ENCODE measurements around the gene AGAP1. TPM values are rescaled to one million over a fixed set of nuclear protein-coding genes. Genes with fewer than 3 reads are reported as not detected.

AGAP1 gene
- polyA plus RNA-seq, 1 experiment, result 12.4 TPM

GRCh38 chr2:235811446-235812184 lies 317.8 kb downstream of the AGAP1 start:
- Histone ChIP-seq H3K9me3 (ENCODE audit: control insufficient read depth, insufficient read depth, low read length) (no peaks in the 10 kb centered on the region; the same call in 1 of the 2 replicates), H3K27me3 (ENCODE audit: control insufficient read depth, insufficient read depth, low read length) (no peaks in the 10 kb centered on the region), H3K27ac (ENCODE audit: low read depth, low read length) (no peak overlapping the region), H3K4me3 (ENCODE audit: low read depth, low read length) (no peak overlapping the region)
- ChIA-PET POLR2A (no interaction called here), CTCF (interaction anchor here (0.7 to 1.4 kb wide), 2 partner anchors 140 to 367 kb away, joined by 3 read pairs; no protein-coding TSS in a partner anchor)
- TF ChIP-seq, protein P1, sequence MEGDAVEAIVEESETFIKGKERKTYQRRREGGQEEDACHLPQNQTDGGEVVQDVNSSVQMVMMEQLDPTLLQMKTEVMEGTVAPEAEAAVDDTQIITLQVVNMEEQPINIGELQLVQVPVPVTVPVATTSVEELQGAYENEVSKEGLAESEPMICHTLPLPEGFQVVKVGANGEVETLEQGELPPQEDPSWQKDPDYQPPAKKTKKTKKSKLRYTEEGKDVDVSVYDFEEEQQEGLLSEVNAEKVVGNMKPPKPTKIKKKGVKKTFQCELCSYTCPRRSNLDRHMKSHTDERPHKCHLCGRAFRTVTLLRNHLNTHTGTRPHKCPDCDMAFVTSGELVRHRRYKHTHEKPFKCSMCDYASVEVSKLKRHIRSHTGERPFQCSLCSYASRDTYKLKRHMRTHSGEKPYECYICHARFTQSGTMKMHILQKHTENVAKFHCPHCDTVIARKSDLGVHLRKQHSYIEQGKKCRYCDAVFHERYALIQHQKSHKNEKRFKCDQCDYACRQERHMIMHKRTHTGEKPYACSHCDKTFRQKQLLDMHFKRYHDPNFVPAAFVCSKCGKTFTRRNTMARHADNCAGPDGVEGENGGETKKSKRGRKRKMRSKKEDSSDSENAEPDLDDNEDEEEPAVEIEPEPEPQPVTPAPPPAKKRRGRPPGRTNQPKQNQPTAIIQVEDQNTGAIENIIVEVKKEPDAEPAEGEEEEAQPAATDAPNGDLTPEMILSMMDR (IDR thresholded peaks at IDR 0.05; ENCODE audit: low read depth, low read length), result no peak
- no peak for DNase-seq (ENCODE audit: low read depth, low spot score)

- TF ChIP-seq, protein P1 (IDR thresholded peaks at IDR 0.05; ENCODE audit: low read depth, low read length), result no peak
- H3K27me3 ChIP-seq (ENCODE audit: control insufficient read depth, insufficient read depth, low read length), result no peaks in the 10 kb centered on the region
- no peaks in the 10 kb centered on the region; the same call in 1 of the 2 replicates for H3K9me3 ChIP-seq (ENCODE audit: control insufficient read depth, insufficient read depth, low read length)
- no peak for DNase-seq (ENCODE audit: low read depth, low spot score)
- ChIA-PET POLR2A (no interaction called here), CTCF (interaction anchor here (0.7 to 1.4 kb wide), 2 partner anchors 140 to 367 kb away, joined by 3 read pairs; no protein-coding TSS in a partner anchor)
- no peak overlapping the region for H3K27ac ChIP-seq (ENCODE audit: low read depth, low read length)
- H3K4me3 ChIP-seq (ENCODE audit: low read depth, low read length), result no peak overlapping the region
These were observed 318.4 kb downstream of the AGAP1 start for GRCh38 chr2:235812185-235812665.

GRCh38 chr2:235813398-235813797 lies 319.6 kb downstream of the AGAP1 start:
- CTCF ChIA-PET, result no interaction called here
- Histone ChIP-seq H3K27ac (ENCODE audit: low read depth, low read length) (no peak overlapping the region), H3K4me3 (ENCODE audit: low read depth, low read length) (no peak overlapping the region), H3K27me3 (ENCODE audit: control insufficient read depth, insufficient read depth, low read length) (no peaks in the 10 kb centered on the region), H3K9me3 (ENCODE audit: control insufficient read depth, insufficient read depth, low read length) (no peaks in the 10 kb centered on the region; the same call in 1 of the 2 replicates)
- POLR2A ChIA-PET, result no interaction called here
- TF ChIP-seq, protein P1 (IDR thresholded peaks at IDR 0.05; ENCODE audit: low read depth, low read length), result no peak
- no peak for DNase-seq (ENCODE audit: low read depth, low spot score)

DNA sequence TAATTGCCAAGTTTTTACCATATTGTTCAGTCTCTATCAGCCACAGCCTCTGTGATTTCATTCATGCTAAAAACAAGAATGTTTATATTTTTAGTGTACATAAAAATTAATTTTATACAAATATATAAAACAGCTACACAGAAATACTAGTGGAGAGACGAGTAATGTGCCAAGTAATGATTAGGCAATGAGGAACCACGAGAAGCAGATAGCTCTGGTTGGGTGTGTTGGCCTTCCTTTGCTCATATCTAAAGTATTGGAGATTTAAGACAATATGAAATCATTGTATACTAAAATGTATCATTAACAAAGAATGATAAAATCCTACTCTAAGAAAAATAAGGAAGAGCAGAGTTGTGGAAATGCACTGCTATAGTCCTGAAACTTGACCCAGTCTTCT lies 326.7 kb downstream of the AGAP1 start:
- Histone ChIP-seq H3K27ac (ENCODE audit: low read depth, low read length) (no peak overlapping the region), H3K9me3 (ENCODE audit: control insufficient read depth, insufficient read depth, low read length) (no peaks in the 10 kb centered on the region), H3K27me3 (ENCODE audit: control insufficient read depth, insufficient read depth, low read length) (no peaks in the 10 kb centered on the region), H3K4me3 (ENCODE audit: low read depth, low read length) (no peak overlapping the region)
- CTCF ChIA-PET, result interaction anchor here (0.6 to 1.4 kb wide), 2 partner anchors 358 to 360 kb away, joined by 3 read pairs; no protein-coding TSS in a partner anchor
- POLR2A ChIA-PET, result no interaction called here
- TF ChIP-seq, protein P1 (IDR thresholded peaks at IDR 0.05; ENCODE audit: low read depth, low read length), result no peak
- DNase-seq (ENCODE audit: low read depth, low spot score), result no peak

- no peak for DNase-seq (ENCODE audit: low read depth, low spot score)
- ChIA-PET CTCF (interaction anchor here (0.6 to 2.4 kb wide), 3 partner anchors 10 to 356 kb away, joined by 4 to 9 read pairs (median 9); no protein-coding TSS in a partner anchor), POLR2A (no interaction called here)
These were observed 330.5 kb downstream of the AGAP1 start for GRCh38 chr2:235824331-235824730.

More at GRCh38 chr2:235824331-235824730, 330.5 kb downstream of the AGAP1 start:
- no peak overlapping the region for H3K27ac ChIP-seq (ENCODE audit: low read depth, low read length)
- H3K9me3 ChIP-seq (ENCODE audit: control insufficient read depth, insufficient read depth, low read length), result no peaks in the 10 kb centered on the region
- TF ChIP-seq, protein P1 (IDR thresholded peaks at IDR 0.05; ENCODE audit: low read depth, low read length), result no peak
- no peak overlapping the region for H3K4me3 ChIP-seq (ENCODE audit: low read depth, low read length)
- H3K27me3 ChIP-seq (ENCODE audit: control insufficient read depth, insufficient read depth, low read length), result no peaks in the 10 kb centered on the region

Data from AG04450 (cell line).